Stimulated activated CD4-positive, alpha-beta T cell treated with anti-CD3 and anti-CD28 coated beads, Interleukin-1b, Interleukin-23, amount 100 ng/mL, for 1 hour (primary cell): Measurements from ENCODE around the gene CDK14.

Experiments used
- DNase-seq, 2 donors: peaks; one replicate each; pipeline ENCODE4 v3.0.0-alpha.2; 2020; ENCODE audit warnings: low read depth in 2 of 2

CDK14 gene

DNA sequence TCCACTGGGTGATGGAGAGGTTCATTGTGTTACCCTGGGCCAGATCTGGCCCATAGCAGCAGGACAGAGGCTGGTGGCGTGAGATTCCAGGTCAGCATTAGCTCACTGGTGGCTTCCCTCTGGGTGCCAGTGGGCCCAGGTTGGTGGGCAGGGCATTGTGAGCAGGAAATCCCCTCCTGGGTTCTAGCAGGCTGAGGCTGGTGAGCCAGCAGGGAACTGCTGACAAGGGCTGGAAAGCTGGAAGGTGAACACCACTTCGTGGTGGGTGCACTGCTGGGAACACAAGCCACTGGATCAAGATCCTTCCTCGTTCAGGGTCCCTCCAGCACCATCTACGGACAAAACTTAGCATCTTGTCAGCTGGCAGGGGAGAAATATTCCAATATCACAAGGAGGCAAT, 408.9 kb downstream of the CDK14 start:
- no peak for DNase-seq

DNA sequence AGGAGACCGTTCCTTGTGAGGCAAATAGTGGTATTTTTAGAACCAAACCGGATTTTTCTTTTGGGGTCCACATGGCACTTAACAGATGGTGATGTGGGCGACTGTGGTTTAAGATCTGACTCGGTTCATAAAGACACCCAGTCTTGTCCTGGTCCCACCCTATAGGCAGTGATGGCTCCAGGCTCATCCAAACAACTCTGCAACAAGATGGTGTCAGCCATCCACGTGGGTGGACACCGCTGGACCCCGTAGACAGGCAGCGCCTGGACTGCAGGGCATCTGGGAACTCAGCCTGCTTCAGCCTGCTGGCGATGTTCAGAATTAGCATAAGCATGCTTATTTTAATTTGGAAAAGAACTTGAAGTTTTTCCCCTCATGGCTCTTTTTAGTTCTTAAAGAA, 409.7 kb downstream of the CDK14 start:
- no peak for DNase-seq

- DNase-seq, result no peak
Observed at GRCh38 chr7:91007371-91007770, 411.2 kb downstream of the CDK14 start.

- DNase-seq, result no peak
Observed at GRCh38 chr7:91013078-91013477, 417.0 kb downstream of the CDK14 start.

GRCh38 chr7:91019686-91020385, 423.7 kb downstream of the CDK14 start:
- no peak for DNase-seq

GRCh38 chr7:91020636-91021385, 424.7 kb downstream of the CDK14 start:
- no peak for DNase-seq

GRCh38 chr7:91021956-91022355, 425.8 kb downstream of the CDK14 start:
- no peak for DNase-seq

DNA sequence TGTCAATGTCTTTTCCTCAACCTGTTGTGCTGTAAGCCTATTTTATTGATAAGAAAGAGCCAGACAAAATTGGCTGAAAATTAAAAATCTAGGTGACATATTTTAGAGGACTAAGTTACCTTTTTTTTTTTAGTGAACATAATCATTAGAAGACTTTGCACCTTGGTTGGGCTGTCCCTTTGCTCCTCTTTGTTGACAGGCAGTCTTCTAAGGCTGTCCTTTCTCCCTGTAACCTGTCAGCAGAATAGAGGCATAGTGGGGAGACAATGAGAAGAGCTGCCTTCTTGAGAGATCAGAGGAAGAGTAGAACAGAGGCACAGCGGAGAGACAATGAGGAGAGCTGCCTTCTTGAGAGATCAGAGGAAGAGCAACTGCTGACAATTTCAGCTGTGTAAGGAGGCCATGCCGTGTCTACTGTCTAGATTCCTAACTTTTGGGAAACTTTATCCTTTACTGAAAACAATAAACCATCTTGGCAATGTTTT, 429.8 kb downstream of the CDK14 start:
- DNase-seq, result no peak

DNA sequence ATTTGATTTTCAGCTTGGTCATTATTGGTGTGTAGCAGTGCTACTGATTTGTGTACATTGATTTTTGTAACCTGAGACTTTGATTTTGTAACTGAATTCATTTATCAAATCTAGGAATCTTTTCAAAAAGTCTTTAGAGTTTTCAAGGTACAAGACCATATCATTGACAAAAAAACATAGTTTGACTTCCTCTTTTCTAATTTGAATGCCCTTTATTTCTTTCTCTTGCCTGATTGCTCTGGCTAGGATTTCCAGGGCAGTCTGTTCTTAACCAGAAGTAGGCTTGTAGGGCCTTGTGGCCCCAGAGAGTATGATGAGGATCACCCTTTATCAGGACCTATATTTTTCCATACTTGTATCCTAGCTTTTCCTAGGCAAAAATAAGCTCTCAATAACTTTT, 433.6 kb downstream of the CDK14 start:
- DNase-seq, result no peak

DNA sequence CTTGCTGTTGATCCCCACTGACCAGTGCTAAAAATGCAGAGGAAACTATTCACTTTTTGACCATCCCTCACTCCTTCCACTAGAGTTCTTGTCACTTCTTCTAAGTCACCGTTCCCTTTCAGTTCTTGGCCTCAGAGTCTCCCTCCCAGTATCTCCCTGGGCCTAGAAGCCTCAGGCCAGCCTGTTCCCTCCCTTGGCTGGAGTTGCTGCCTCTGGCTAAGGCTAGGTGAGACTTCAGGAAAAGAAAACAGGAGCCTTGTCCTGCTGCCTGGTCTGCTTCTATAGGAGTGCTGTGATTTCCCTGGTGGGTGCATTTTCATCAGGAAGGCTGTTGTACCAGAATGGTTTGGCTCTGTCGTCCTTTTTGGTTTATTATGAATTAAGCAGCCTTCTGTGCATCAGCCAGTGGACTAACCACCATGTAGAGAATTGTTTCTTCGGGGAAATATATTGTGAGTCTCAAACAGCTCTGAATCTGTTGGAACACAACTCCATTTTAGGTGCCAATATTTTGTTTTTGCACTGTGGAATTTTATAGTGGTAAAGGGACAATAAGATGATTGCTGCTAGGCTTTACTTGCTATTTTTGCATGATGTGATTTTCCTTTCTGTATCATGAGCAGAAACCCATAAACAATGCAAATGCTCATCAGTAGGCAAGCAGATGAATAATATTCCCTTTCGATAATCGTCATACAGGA, 434.7 kb downstream of the CDK14 start:
- DNase-seq, result no peak

DNA sequence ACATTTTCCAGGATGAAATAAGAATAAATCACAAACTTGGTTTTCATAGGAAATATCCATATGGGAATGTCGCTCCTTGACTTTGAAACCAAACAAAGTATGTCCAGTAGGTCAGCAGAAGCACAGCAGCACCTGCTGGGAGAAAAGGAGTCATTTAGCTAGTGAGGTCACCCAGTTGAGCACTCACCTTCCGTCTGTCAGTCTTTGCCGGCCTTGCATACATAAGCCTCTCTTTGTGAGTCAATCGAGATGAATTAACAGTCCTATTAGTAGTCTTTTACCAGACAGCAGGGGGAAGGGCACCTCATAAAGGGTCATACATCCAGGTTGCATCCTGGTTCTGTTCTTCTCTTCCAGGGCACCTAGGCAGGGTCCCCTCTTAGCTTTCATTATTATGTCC, 435.6 kb downstream of the CDK14 start:
- DNase-seq, result no peak

- DNase-seq, result no peak
Observed at GRCh38 chr7:91033574-91033973, 437.5 kb downstream of the CDK14 start.

DNA sequence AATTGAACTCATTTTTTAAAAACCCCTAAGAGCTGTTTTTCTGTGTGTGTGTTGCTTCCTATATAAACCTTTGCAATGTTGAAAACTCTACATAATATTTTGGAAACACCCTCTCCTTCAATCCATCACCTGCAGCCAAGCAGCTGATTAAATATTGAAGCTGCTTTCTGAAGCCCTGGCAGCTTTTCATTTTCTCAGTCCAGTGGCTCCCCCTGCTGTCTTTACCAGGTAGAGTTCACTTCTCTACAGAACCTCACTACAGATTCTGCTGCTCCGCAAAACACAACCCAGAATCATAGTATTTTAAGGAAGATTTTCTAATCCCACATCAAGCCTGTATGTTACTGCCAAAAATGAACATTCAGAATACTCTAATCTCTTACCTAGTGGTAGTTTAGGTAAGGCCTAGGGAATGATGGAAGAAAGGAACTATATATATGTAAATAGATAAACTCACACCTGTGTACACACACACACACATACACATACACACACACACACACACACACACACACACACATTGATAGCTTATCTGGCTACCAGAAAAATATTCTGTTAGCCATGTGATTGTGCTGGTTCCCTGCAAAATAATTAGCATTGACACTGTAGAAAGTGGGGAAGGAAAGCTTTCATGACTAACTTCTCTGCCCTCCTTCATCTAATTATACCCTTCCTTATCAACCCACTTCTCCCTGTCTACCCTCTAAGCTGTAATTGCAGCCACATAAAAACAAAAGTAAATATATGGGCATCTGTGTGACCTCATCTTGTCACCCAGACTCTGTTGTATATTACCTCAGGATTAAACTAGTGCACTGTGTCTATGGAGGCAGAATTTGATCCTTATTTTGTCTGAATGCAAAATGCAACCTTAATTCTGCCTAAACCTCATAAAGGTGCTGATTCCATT, 438.6 kb downstream of the CDK14 start:
- no peak for DNase-seq

GRCh38 chr7:91039033-91039432, 442.9 kb downstream of the CDK14 start:
- DNase-seq, result no peak

- DNase-seq, result no peak
Observed at GRCh38 chr7:91041141-91041540, 445.0 kb downstream of the CDK14 start.

DNA sequence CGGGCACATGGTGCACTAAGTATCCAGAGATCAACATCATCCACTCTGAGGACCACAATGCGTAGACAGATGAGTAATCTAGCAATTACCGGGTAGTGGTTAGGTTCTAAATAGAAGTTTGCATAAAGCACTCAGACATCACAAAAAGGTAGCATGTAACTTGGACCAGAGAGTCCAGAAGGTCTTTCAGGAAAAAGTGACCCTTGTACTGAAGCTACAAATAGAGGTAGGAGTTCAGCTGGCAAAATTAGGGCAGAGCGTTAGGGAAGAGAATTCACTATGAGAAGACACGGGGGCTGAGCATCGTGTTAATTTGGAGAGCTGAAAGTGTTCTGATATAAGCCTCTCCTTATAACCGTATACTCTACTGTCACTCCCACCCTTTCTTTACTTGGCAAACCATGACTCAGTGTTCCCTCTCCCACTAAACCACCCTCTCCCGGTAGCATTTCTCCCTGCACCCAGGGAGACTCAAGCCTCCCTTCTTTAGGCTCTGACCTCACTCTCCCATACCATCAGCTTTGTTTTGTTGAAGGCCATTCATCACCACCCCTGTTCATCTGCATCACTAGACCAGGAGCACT, 445.9 kb downstream of the CDK14 start:
- no peak for DNase-seq

DNA sequence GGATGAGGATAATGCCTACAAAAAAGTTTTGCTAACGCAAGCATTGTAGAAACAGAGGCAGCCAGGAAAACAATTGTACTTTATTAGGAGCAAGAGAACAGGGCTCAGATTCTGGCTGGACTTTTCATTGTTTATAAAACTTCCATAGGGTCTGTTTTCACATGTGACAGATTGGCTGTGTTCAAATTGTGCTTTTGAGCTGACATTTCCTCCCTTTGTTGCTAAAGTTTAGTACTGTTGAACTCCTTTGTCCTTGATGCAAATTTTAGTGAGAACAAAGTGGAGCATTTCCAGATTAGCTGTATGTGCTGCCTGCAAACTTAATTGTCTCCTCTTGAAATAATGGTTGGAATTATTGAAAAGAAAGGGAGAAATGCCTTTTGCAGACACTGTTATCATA, 447.1 kb downstream of the CDK14 start:
- DNase-seq, result no peak

DNA sequence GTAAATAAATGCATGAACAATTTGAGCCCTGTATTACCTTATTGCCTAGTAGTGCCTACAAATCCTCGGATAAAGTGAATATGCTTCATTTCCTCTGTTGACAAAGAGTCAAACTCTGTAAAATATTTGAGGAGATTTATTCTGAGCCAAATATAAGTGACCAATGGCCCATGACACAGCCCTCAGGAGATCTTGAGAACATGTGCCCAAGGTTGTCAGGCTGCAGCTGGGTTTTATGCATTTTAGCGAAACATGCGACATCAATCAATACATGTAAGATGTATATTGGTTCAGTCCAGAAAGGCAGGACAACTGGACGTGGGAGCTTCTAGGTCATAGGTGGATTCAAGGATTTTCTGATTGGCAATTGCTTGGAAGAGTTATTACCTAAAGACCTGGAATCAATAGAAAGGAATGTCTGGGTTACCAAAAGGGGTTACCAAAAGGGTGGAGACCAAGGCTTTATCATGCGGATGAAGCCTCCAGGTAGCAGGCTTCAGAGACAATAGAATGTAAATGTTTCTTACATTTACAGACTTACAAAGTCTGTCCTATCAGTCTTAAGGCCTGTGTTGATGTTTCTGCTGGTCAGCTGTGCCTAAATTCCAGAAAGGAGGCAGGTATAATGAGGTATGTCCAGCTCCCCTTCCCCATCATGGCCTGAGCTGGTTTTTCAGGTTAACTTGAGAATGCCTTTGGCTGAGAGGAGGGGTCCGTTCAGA, 448.0 kb downstream of the CDK14 start:
- DNase-seq, result no peak

DNA sequence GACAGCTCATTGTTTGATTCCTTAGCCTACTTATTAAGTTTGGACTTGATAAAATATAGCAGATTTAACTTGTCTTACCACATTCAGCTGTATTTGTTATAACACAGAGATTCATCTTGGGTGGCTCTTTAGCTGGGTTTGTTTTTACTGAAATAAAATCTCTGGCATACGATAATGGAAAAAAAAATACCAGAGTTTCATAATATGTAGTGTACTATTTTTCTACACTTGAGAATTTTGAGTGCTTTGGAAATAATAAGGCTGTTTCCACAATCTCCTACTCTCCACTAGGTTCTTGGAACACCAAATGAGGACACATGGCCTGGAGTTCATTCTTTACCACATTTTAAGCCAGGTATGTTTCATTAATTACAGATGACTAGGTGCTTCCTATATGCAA, 449.5 kb downstream of the CDK14 start:
- no peak for DNase-seq

DNA sequence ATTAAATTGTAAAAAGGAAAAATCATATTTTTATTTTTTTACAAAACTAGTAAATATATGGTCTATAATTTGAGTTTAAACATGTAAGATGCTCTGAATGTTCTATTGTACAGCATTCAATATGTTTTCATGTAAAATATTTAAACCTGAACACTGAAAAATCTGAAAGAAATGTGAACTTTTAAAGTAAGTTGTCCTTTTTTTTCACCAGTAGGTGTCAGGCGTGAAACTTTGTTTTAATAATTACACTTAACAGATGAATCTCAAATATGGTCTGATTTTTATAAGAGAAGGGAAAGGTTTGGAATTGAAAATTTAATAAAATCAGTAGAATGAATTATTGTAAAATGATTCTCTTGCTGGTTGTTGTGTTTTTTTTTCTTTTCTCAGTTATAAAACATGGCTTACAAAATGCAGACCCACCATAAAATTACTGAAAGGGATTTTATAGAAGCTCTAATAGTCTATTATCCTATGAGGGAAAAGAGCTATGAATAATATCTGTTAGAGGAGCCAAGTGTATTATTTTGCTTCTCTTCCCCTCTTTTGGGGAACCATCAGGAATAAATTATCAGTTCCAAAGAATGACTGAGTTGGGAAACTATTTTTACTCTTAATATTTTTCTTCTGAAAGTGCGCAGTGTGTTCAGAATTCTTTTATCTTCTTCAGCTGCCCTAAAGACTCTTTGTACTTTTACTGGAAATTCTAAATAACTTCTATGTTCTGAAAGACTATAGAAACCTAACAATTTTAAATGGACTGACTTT, 450.4 kb downstream of the CDK14 start:
- no peak for DNase-seq
